Neural crest cell (in vitro differentiated cells): ENCODE measurements around the gene UBA7. TPM values are rescaled to one million over a fixed set of nuclear protein-coding genes. Genes with fewer than 3 reads are reported as not detected.

Experiments used
- DNase-seq: peaks from one replicate; pipeline ENCODE4 v3.0.0; 2021; ENCODE audit warnings: low read depth, mixed read lengths, low spot score
- H3K27ac Mint-ChIP-seq: one replicate; pipeline ENCODE4 v1.8.0; 2021; ENCODE audit warnings: mild to moderate bottlenecking, mixed read lengths; ENCODE audit not compliant: unreplicated experiment
- H3K27me3 Mint-ChIP-seq: 2 replicates; pipeline ENCODE4 v1.8.0; 2021; ENCODE audit warnings: low read depth, mild to moderate bottlenecking, mixed read lengths
- H3K36me3 Mint-ChIP-seq: 2 replicates; pipeline ENCODE4 v1.8.0; 2021; ENCODE audit warnings: low read depth, mild to moderate bottlenecking, mixed read lengths
- H3K4me1 Mint-ChIP-seq: 2 replicates; pipeline ENCODE4 v1.8.0; 2021; ENCODE audit warnings: mixed read lengths
- H3K4me3 Mint-ChIP-seq: one replicate; pipeline ENCODE4 v1.8.0; 2021; ENCODE audit warnings: mild to moderate bottlenecking, mixed read lengths
- H3K9me3 Mint-ChIP-seq: 2 replicates; pipeline ENCODE4 v1.8.0; 2021; ENCODE audit warnings: mixed read lengths
- total RNA-seq: library from RNA; stranded (reverse); gene quantifications from 2 replicates; pipeline ENCODE4 v1.2.1, GENCODE V29; 2021
- TF ChIP-seq, protein P1 (sequence below): fragments of 200-600 bp; sonication (generic); conservative IDR thresholded peaks from 2 replicates; pipeline ENCODE4 v1.5.0; 2021; ENCODE audit warnings: antibody characterized with exemption, mild to moderate bottlenecking

UBA7 gene
- total RNA-seq, 1 donor from 2014 or later = 6.0 TPM

DNA sequence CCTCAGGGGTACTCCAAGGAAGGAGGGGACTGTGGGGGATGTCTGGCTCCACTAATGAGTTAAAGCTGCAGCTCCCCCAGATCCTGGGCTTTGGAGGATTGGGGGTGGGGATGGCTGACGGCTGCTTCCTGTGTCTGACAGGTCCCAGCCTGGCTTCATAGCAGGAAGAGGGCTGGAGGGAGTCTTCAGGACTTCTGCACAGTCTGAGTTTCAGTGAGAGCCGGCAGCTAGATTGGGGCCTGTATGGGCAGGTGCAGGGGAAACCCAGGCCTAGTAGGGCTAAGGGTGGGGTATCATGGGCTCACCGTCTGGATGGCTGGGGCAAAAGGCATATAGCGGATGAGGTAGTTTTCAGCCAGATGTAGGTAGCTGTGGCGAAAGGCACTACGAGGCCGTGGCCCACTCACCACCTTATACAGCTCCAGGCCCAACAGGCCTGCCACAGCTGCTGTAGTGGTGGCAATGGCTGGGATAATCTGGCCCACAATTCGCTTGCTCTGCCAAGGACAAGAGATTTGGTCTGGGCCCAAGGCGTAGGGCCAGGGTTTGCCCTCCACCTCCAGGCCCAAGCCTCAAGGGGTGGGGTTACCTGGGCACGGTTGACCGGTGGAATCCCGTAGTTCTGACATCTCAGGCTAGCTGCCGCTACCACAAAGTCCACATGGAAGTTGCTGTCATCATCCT is 6.2 kb downstream of the UBA7 start:
- no peak for DNase-seq

GRCh38 chr3:49806850-49807249 is 6.9 kb downstream of the UBA7 start:
- Mint-ChIP-seq H3K36me3 (no peaks in the 10 kb centered on the region), H3K4me1 (peaks cover 46% of the 10 kb centered on the region), H3K27ac (peak overlapping the region; percentile 98), H3K27me3 (peaks cover 24% of the 10 kb centered on the region), H3K4me3 (peak overlapping the region; percentile 93), H3K9me3 (no peaks in the 10 kb centered on the region)
- TF ChIP-seq, protein P1, sequence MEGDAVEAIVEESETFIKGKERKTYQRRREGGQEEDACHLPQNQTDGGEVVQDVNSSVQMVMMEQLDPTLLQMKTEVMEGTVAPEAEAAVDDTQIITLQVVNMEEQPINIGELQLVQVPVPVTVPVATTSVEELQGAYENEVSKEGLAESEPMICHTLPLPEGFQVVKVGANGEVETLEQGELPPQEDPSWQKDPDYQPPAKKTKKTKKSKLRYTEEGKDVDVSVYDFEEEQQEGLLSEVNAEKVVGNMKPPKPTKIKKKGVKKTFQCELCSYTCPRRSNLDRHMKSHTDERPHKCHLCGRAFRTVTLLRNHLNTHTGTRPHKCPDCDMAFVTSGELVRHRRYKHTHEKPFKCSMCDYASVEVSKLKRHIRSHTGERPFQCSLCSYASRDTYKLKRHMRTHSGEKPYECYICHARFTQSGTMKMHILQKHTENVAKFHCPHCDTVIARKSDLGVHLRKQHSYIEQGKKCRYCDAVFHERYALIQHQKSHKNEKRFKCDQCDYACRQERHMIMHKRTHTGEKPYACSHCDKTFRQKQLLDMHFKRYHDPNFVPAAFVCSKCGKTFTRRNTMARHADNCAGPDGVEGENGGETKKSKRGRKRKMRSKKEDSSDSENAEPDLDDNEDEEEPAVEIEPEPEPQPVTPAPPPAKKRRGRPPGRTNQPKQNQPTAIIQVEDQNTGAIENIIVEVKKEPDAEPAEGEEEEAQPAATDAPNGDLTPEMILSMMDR = no peak
- peak; percentile 16 for DNase-seq

More for the DNA sequence above, 6.2 kb downstream of the UBA7 start:
- Mint-ChIP-seq H3K4me1 (peaks cover 39% of the 10 kb centered on the region), H3K36me3 (no peaks in the 10 kb centered on the region), H3K4me3 (peak overlapping the region; percentile 93), H3K9me3 (no peaks in the 10 kb centered on the region), H3K27me3 (peaks cover 17% of the 10 kb centered on the region), H3K27ac (peak overlapping the region; percentile 95)
- TF ChIP-seq, protein P1 = no peak

DNA sequence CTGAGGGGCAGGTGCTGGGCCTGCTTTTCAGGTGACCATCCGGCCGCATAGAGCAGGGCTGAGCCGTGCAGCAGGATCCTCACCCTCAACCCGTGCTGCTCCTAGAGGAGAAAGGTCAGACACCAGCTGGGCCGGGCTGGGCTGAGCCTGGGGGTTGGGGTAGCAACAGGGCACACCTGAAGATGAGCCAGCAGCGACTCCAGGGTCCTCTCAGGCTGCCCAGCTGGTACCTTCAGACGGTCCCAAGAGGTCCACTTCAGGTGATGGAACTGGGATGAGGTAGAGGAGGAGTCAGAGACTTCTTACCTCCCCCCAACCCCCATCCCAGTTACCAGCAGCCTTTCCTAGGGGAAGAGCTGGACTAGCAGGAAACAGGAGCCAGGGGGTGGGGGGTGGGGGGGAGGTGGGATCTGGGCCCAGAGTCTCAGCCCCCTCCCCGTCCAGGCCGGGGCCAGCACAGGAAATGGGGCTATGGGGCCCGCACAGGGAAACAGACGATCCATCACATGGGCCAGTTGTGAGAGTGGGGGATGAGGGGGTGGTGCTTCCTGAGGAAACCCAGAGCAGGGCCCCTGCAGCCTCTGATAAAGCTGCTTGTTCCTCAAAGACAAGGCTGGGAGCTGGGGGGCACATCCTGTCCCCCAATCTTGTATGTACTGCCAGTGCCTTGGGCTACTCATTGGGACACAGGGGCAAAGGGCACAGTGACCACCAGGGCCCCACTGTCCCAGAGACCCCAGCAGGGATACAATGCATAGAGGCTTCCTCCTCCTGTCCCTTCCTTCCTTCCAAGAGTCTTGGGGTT is 7.7 kb downstream of the UBA7 start:
- peak overlapping the region; percentile 98 for H3K27ac Mint-ChIP-seq
- TF ChIP-seq, protein P1 = no peak
- H3K9me3 Mint-ChIP-seq = no peaks in the 10 kb centered on the region
- DNase-seq = peak; percentile 46
- H3K4me3 Mint-ChIP-seq = peak overlapping the region; percentile 93
- H3K36me3 Mint-ChIP-seq = no peaks in the 10 kb centered on the region
- peaks cover 32% of the 10 kb centered on the region for H3K27me3 Mint-ChIP-seq
- peaks cover 54% of the 10 kb centered on the region for H3K4me1 Mint-ChIP-seq

- Mint-ChIP-seq H3K27ac (peak overlapping the region; percentile 96), H3K36me3 (no peaks in the 10 kb centered on the region), H3K4me3 (peak overlapping the region; percentile 93), H3K4me1 (peaks cover 56% of the 10 kb centered on the region), H3K27me3 (peaks cover 34% of the 10 kb centered on the region), H3K9me3 (no peaks in the 10 kb centered on the region)
- no peak for DNase-seq
- TF ChIP-seq, protein P1 = no peak
These were observed 8.4 kb downstream of the UBA7 start for GRCh38 chr3:49805367-49805782.

DNA sequence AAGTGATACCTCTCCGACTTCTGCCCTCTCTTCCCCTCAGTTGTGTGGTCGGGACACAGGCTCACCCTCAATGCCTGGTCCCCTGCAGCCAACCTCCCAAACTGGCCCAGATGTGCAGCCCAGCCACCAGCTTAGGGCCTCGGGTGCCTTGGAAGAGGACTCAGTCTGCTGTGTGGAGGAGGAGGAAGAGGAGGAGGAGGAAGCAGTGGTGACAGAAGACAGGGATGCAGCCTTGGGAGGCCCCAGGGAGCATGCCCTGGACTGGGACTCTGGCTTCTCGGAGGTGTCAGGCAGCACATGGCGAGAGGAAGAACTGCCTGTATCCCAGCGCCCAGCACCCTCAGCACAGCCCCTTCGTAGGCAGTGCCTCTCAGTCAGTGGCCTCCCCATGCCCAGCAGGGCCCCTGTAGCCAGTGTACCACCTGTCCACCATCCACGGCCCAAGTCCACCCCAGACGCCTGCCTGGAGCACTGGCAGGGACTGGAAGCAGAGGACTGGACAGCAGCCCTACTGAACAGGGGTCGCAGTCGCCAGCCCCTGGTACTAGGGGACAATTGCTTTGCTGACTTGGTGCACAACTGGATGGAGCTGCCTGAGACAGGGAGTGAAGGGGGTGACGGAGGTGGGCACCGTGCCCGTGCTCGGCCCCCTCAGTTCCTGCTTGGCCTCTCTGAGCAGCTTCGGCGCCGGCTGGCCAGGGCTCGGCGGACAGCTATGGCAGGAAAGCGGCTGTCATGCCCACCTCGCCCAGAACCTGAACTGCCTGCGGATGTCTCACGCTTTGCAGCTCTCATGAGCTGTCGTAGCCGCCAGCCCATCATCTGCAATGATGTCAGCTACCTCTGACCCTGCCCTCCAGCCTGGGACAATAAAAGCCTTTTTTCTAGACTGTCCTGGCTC is 9.4 kb downstream of the UBA7 start:
- DNase-seq = peak; percentile 39
- peaks cover 56% of the 10 kb centered on the region for H3K4me1 Mint-ChIP-seq
- H3K27ac Mint-ChIP-seq = peak overlapping the region; percentile 96
- H3K27me3 Mint-ChIP-seq = peaks cover 34% of the 10 kb centered on the region
- H3K36me3 Mint-ChIP-seq = no peaks in the 10 kb centered on the region
- TF ChIP-seq, protein P1 = no peak
- peak overlapping the region; percentile 93 for H3K4me3 Mint-ChIP-seq
- H3K9me3 Mint-ChIP-seq = no peaks in the 10 kb centered on the region
